NCI-H2081 (cell line): ENCODE measurements around the gene STAT4.

Source experiments
- DNase-seq, 2 experiments: peaks; one replicate each; lab custom pipeline; 2025; lab: John Stamatoyannopoulos, UW

STAT4 gene

GRCh38 chr2:191082321-191082720, 68.5 kb downstream of the STAT4 start:
- DNase-seq, result no peak

GRCh38 chr2:191081411-191082155, 69.2 kb downstream of the STAT4 start:
- DNase-seq, result no peak

GRCh38 chr2:191078165-191078867, 72.5 kb downstream of the STAT4 start:
- DNase-seq, result no peak

- DNase-seq, result no peak
These were observed 80.5 kb downstream of the STAT4 start for GRCh38 chr2:191070276-191070675.

- no peak for DNase-seq
These were observed 81.2 kb downstream of the STAT4 start for GRCh38 chr2:191069606-191070005.

- DNase-seq, result no peak
These were observed 83.9 kb downstream of the STAT4 start for GRCh38 chr2:191066919-191067233.

- no peak for DNase-seq
These were observed 84.4 kb downstream of the STAT4 start for GRCh38 chr2:191066197-191066918.

- DNase-seq, result no peak
These were observed 85.0 kb downstream of the STAT4 start for GRCh38 chr2:191065785-191066184.

GRCh38 chr2:191064590-191064989, 86.2 kb downstream of the STAT4 start:
- no peak for DNase-seq

- no peak for DNase-seq
These were observed 87.2 kb downstream of the STAT4 start for GRCh38 chr2:191063584-191063983.

GRCh38 chr2:191061381-191061980, 89.3 kb downstream of the STAT4 start:
- DNase-seq, result no peak

- DNase-seq, result no peak
These were observed 91.5 kb downstream of the STAT4 start for GRCh38 chr2:191059308-191059707.

GRCh38 chr2:191056228-191056627, 94.6 kb downstream of the STAT4 start:
- DNase-seq, result no peak

GRCh38 chr2:191053256-191053655, 97.5 kb downstream of the STAT4 start:
- DNase-seq, result no peak

- peak; percentile 35 to 44 for DNase-seq
These were observed 98.7 kb downstream of the STAT4 start for GRCh38 chr2:191051825-191052778.

GRCh38 chr2:191051177-191051576, 99.6 kb downstream of the STAT4 start:
- no peak for DNase-seq

- DNase-seq, result no peak
These were observed 100.2 kb downstream of the STAT4 start for GRCh38 chr2:191050640-191050987.

- peak; percentile 41 to 90 for DNase-seq
These were observed 100.8 kb downstream of the STAT4 start for GRCh38 chr2:191049728-191050639.

- DNase-seq, result no peak
These were observed 102.7 kb downstream of the STAT4 start for GRCh38 chr2:191048073-191048472.

- DNase-seq, result no peak
These were observed 105.7 kb downstream of the STAT4 start for GRCh38 chr2:191045141-191045540.

- DNase-seq, result no peak
These were observed 107.4 kb downstream of the STAT4 start for GRCh38 chr2:191043438-191043837.
